HUDEP-2 (cell line): ENCODE measurements around the gene ABLIM2.

Experiments used
- DNase-seq, 76 experiments: peaks; one replicate each; lab custom pipeline; 2025; ENCODE audit not compliant: unreplicated experiment in 76 of 76; lab: John Stamatoyannopoulos, UW

The ABLIM2 gene

DNA sequence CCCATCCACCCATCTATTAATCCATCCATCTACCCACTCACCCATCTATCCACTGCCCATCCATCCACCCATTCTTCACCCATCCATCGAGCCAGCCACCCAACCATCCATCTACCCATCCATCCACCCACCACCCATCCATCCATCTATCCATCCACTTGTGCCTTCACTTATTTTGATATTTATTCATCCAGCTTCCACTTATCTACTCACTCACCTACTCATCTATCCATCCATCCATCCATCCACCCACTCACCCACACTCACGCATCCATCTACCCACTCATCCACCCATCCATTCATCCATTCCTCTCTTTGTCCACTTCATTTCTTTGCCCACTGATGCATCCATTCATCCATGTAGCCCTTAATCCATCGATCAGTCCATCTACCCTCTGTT, 146.1 kb downstream of the ABLIM2 start:
- no peak for DNase-seq

DNA sequence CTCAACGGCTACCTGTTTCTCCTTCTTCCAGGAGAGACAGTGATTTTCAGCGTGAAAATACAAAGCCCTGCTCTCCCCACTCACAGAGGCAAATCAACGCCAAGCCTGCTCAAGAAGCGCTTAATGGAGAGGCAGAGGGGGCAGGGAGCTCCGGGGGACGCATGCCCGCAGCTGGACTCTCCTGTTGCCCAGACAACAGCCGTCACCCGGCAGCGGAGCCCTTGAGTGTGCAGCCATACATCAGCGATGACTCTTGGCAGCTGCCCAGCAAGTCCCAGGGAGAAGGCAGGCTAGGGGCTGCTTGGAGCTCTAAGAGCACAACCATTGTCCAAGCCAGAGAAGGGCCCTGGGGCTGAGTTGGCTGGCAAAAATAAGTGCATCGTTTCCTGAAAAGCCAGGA, 148.0 kb downstream of the ABLIM2 start:
- no peak for DNase-seq

DNA sequence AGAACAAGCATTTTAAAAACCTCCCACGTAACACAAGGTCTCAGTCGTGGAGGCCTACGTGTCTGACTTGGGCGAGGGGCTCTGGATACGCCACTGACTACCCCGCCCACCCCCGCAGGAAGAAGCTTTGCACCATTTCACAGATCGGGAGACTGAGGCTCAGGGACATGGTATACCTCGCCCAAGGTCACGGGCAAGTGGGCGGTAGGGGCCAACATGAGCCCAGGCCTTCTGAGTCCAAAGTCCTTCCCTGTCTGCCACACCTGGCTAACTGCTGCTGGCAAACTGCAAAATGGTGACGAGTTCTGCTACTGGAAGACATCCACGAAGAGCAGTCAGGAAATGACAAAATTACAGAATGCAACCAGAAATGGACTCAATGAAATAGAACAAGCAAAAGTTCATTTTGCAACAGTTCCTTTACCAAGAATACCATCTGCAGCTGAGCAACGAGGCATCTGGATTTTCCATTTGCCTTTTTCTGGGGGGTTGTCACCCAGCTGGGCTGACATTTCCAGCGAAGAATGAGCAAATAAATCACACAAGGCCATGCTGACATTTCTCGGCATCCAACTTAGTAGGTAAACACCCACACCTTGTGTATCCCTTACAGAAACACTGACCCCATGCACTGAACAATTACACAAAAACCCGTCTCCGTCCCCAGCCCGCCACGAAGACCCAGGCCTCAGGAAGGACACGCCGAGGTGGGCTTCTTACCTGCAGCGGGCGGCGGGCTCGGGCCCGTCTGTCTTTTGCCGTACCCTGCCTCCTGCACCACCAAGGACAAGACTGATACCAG, 148.7 kb downstream of the ABLIM2 start:
- no peak for DNase-seq

DNA sequence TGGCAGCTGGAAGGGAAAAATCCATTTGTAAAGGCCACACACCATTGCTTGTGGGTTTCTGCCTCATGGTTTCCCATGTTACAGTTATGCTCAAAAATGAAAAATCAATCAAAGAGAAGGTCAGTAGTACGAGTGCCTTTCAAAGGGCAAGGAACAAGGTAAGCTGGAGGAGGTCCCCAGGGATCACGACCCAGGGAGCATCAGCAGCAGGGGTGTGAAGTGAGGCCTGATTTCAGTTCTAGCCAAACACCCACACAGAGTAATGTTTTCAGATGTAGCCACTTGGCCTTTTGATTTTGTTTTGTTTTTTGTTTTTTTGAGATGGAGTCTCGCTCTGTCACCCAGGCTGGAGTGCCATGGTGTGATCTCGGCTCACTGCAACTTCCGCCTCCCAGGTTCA, 149.5 kb downstream of the ABLIM2 start:
- DNase-seq = no peak

DNA sequence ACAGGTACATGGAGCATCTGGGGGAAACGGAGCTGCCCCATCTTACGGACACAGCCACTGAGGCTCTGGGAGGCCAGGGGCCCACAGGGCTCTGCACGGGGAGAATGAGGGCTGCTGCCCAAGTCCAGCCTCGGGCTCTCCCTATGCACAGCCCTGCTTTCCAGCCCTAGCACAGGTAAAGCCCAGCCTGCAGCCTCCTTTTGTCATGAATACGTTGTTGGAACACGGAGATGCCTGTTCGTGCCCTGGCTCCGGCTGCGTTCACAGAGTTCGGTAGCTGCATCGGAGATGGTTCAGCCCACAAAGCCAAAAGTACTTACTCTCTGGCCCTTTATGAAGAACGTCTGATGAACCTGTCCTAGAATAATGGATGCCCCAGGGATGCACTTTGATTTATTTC, 150.2 kb downstream of the ABLIM2 start:
- DNase-seq = no peak

DNA sequence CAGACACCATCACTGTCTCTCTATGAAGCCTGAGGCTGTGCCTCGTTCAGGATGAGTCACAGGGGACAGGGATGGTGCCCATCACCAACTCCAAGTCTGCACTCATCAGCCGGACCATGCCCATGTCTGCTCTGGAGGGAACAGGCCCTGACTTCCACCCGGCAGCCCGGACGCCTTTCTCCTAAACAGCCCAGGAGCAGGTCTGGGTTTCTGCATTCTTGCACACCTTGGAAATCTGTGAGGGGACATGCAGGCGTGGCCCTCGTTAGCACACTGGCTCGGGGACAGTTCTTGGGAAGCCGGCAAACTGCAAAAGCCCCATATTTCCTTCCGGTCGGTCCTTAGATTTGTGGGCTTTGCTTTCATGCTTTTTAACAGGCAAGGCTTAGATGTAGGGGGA, 151.0 kb downstream of the ABLIM2 start:
- DNase-seq = no peak

DNA sequence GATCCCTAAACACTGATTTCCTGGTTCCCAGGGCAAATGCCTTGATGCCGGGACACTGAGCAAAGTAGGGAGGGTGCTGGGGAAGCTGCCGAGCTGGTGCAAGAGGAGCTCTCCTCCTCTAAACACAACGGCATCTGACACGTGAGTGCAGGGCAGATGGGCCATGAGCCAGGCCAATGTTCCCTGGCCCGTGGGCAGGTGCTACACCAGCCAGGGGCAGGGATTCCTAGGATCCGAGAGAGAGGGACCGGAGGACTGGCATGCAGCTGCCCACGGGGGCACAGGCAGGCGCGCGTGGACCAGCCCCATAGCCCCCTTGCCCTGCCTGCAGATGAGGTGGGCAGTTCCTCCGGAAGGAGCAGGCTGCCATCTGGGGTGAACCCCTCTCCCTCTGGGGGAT, 152.1 kb downstream of the ABLIM2 start:
- DNase-seq = no peak

DNA sequence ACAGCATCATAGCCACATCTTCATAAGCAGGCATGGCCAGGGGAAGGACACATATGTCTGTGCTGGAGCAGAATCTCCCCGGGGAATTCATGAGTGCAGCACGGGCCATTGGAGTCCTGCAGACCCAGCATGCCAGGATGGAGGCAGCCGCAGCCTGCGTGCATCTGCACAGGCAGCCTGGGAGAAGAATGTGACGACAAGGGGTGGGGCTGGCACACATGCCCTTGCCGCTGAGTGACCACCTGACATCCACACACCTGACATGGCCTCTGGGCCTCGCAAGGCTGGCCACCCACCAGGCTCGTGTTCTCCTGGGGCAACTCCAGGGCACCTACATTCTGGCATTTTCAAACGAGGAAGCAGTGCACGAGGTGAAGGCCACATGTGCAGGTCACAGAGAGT, 152.8 kb downstream of the ABLIM2 start:
- DNase-seq = no peak

DNA sequence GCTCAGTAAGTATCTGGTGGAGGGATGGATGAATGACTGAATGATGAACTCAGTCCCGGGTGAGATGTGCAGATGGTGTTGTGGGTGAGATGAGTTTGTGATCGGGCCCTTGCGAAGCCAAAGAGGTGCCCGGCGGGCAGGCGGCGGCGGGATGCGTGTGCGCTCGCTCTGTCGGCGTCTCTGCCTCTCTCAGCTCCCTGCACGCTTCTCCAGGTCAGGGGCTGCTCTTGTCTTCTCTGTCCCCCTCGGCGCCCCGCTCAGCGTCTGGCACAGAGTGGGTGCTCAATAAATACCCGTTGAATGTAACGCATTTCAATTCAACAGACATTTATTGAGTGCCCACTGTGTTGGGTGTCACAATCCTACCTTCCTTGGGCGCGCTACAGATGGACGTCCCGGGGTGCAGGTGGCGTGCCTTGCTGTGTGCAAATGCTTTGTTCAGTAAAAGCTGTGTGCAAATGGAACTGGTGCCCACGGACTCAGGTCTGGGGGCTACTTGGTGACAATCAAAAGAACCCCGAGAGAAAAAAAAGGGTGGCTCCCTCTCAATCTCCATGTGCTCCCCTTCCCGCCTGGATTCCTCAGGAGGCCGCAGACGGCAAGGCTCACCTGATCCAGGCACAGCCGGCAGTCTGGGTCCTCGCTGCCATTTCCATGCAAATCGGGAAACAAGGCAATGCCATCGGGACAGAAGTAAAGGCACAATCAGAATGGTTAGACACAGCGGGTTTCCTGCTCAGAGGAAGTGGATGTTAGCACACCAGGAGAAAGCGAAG, 153.4 kb downstream of the ABLIM2 start:
- no peak for DNase-seq

DNA sequence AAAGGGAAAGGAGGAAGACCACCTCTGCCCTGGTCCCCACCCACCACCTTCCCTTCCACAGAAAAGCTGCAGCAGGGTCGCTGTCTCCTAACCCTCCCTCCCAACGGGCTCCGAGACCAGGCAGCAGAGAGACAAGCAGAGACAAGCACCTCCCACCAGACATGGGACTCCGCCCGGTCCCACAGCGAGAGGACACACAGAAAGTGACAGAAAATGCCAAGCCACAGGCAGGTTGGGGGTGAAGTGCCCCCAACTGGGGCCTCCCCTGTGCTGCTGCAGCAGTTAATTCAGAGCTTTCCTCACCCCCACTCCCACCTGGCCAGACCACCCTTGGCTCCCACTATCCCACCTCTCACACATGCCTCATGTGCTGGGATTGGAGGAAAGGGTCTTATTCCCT, 154.5 kb downstream of the ABLIM2 start:
- no peak for DNase-seq

DNA sequence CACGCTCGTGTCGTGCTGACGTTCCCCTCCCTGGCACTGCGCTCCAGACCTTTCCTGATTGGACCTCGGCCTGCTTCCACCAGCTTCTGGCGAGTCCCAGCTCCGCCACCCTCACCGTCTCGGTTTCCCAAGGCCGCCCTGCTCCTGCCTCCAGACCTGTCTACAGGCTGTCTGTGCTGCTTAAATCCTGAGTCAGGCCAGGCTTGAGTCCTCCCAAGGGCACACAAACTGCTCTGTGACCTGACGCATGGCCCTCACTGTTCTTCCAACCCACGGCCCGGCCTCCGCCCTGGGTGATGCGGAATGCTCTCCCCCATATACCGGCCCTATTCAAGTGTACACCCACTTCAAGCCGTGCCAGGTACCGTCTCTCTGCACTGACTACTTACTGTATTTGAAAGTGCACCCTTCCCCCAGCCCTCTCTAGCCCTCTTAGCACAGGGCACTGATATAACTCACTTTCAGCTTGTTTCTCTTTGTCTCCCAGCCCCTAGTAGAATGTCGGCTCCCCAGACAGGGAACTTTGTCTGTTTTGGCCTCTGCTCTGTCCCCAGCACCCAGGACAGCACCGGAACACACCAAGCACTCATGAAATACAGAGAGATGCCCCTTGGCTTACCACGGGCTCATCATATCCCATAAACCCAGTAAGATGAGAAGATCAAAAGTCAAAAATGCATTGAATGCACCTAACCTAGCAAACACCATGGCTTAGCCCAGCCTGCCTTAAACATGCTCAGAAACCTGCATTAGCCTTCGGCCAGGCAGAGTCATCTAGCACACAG, 155.9 kb downstream of the ABLIM2 start:
- DNase-seq = no peak

DNA sequence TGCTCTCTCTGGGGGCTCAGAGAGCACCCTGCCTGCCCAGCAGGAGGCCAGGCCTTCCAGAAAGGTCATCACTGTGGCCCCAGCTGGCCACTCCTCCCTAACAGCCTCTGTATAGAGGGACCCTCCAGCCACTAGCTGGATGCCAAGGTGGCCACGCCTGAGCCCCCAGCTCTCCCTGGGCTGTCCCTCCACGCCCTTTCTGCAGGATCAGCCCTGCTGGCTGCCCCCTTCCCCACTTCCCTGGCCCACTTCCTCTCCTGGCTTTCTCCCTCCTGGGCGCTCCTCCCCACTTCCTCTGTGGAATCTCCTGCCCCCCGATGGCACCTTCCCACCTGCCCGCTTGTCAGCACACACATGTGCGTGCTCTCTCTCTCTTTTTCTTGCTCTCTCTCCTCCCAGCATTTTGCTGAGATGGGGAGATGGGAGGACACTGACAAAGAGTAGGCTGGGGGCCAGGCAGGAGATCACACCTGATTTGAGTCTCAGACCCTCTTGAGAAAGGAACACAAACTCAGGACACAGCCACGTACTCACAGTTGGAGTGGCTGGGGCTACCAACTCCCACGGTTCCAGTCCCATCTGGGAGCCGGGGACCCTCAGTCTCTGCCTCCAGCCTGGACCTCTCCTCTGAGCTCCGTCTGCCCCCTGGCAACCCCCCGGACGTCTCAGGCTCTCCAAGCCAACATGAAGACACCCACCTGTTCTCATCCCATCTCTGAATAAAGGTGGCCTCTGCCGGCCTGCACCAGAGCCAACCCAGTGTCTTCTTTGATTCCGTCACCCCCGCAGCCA, 156.9 kb downstream of the ABLIM2 start:
- no peak for DNase-seq

DNA sequence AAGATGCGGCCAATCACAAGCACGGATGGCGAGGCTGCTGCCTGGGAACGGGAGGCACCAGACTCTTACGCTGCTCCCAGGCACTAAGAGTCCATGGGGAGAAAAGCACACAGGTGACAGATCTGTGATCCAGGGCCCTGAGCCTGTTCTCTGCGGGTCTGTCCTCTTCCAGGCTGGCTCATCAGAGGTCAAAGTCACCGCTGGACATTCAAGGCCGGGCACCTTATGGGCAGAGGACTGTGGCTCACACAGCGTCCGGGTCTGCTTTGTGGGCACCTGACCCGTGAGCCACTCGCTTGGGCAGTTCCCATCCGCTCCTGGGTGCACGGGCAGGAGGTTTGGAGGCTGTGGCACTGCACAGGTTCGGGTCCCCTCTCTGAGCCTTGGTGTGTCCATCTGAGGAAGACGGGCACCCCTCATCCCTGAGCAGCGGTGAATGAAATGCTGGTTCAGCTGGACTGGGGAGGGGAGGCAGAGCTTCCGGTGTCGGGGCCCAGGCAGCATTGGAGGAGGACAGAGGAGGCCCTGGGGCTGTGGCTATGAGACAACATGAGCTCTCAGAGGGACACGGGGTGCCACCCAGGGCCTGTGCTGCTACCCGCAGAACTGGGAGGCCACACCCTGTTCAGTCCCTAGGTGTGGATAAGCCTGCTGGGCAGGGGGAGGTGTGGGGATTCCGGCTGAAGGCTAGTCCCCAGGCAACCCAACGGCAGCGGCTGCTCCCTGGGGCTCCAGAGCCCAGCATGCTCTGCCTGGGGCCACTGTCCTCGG, 157.7 kb downstream of the ABLIM2 start:
- no peak for DNase-seq

DNA sequence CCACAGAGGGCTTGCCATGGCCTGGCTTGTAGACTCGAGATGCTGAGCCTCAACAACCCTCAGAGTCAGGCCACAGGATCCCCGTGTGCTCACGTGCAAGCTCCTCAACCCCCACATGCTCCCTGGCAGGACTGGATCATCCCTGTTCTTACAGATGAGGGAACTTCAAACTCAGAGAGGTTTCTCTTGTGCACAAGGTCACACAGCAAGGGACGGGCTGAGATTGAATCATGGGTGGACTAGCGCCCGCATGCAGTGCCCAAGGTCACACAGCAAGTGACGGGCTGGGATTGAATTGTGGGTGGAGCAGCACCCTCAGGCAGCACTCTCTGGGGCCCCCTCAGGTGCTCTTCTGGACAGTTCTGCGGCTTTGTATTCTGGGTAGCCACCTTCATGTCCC, 158.4 kb downstream of the ABLIM2 start:
- no peak for DNase-seq

DNA sequence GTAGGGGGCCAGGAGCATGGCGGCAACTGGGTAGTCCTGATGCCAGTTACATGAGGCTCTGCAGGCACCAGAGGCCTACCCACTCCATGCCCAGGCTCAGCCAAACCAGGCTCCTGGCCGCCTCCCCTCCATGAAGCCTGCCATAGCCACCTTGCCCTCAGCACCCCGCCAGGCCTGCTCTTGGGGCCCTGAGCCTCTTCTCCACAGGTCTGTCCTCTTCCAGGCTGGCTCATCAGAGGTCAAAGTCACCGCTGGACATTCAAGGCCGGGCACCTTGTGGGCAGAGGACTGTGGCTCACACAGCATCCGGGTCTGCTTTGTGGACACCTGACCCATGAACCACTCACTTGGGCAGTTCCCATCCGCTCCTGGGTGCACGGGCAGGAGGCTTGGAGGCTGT, 158.9 kb downstream of the ABLIM2 start:
- DNase-seq = no peak

DNA sequence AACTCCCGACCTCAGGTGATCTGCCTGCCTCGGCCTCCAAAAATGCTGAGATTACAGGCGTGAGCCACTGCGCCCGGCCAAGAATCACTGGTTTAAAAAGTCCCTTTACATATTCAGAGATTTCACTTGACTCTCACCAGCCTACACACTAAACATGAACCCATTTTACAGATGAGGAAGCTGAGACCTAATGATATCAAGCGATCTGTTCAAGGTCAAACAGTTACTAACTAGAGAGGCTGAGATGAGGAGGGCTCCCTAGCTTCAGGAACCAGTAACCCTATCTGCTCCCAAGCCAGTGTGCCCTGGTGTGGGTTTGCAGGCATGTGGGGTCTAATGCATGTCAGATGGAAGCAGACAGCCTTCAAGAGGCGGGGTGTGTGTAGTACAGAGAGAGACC, 159.3 kb downstream of the ABLIM2 start:
- DNase-seq = no peak

DNA sequence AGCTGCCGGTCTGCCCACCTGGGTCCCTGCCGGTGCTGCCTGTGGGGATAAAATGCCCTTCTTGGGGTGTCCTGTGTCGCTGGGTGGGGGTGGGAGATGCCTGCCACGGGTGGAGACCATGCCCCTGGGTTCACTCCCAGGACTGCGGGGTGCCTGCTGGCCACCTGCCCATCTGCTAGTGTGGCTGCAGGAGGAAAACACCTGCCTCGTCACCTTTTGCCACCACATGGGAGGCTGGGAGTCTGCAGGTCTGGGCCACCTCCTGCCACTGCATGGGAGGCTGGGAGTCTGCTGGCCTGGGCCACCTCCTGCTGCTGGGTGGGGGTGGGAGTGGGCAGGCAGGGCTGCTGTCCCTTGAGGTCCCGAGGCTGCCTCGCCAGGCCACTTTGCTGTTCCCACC, 160.2 kb downstream of the ABLIM2 start:
- no peak for DNase-seq

DNA sequence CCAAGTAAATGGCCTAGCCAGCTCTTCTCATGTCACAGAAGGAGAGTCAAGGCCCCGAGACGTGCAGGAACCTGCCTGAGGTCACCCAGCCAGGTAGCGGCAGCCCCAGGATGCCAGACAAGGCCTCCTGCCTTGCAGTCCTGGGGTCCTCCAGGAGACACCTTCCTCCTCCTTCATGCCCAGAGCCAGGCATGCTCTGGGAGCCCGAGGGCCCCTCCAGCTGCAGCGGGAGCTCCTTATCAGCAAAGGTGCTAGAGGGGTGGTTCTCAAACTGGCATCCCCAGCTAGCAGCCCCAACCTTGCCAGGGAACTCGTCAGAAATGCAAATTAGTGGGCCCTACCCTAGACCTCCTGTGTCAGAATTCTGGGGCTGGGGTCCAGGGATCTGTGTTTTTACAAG, 162.7 kb downstream of the ABLIM2 start:
- no peak for DNase-seq

DNA sequence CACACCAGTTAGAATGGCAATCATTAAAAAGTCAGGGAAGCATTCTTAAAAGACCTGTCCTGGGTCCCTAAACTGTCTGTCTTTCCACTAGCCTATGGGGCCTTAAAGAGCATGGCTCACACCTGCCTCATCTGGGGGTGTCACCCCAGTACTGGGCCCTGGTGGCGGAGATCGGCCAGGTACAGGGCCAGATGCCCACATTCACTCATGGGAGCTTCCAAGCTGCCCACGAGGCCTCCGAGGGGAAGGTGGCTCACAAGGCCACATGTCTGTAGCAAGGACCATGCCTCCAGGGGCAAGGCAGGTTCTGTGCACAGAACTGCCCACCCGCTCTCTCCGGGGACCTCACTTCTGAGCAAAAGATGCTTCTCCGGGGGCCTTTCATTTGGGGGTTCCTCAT, 163.5 kb downstream of the ABLIM2 start:
- DNase-seq = no peak

DNA sequence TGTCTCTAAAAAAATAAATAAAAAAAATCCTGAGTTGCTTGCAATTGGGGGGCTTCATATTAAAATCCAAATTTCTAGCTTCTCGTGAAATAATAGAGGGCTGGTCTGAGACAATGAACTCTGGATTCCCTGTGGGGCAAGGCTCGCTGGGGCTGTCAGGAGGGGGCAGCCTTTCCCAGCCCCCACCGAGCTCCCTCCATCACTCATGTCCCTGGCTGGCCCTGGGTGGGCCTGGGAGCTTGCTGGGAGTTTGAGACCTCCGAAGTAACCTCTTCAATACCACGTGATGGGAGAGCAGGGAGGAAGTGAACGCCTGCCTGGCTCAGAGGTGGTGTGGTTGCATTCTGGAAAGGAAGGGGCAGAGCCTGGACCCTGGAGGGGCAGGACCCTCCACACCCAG, 164.9 kb downstream of the ABLIM2 start:
- no peak for DNase-seq
